GM23338 (cell line): ENCODE results near the gene CDC25C. TPM values are rescaled to one million over a fixed set of nuclear protein-coding genes. Genes with fewer than 3 reads are reported as not detected.

Source experiments
- ATAC-seq: fragments of 200-7000 bp; cut with Tn5 transposase; 3 replicates; pipeline ENCODE4 v1.9.1; 2020
- DNase-seq: peaks from one replicate; pipeline ENCODE4 v3.0.0-alpha.2; 2015; ENCODE audit warnings: low spot score
- H2AFZ ChIP-seq: fragments of 200-600 bp; sonication (generic); 2 replicates; pipeline ENCODE4 v1.8.0; 2016; ENCODE audit warnings: antibody characterized with exemption, mild to moderate bottlenecking, moderate library complexity
- H3F3A ChIP-seq: fragments of 200-600 bp; sonication (generic); replicated peaks from 2 replicates; pipeline ENCODE4 v1.8.0; 2017; ENCODE audit warnings: antibody characterized with exemption, mixed run types, low read depth
- H3K27ac ChIP-seq: fragments of 200-600 bp; sonication (generic); 2 replicates; pipeline ENCODE4 v1.6.1; 2016; ENCODE audit warnings: low read depth
- H3K27me3 ChIP-seq: fragments of 200-600 bp; sonication (generic); 2 replicates; pipeline ENCODE4 v1.8.0; 2016; ENCODE audit warnings: mild to moderate bottlenecking, mixed run types, moderate library complexity; ENCODE audit not compliant: insufficient read depth
- H3K36me3 ChIP-seq: fragments of 200-600 bp; sonication (generic); 2 replicates; pipeline ENCODE4 v1.8.0; 2016; ENCODE audit warnings: mild to moderate bottlenecking; ENCODE audit not compliant: insufficient read depth
- H3K4me1 ChIP-seq: fragments of 200-600 bp; sonication (generic); 2 replicates; pipeline ENCODE4 v1.8.0; 2016; ENCODE audit warnings: mild to moderate bottlenecking, moderate library complexity; ENCODE audit not compliant: insufficient read depth
- H3K4me2 ChIP-seq: fragments of 200-600 bp; sonication (generic); 2 replicates; pipeline ENCODE4 v1.7.1; 2017; ENCODE audit warnings: mixed run types
- H3K4me3 ChIP-seq: fragments of 200-600 bp; sonication (generic); 2 replicates; pipeline ENCODE4 v1.6.1; 2016; ENCODE audit warnings: mixed run types
- H3K79me2 ChIP-seq: fragments of 200-600 bp; sonication (generic); replicated peaks from 2 replicates; pipeline ENCODE4 v1.8.0; 2017; ENCODE audit warnings: mild to moderate bottlenecking; ENCODE audit not compliant: insufficient read depth
- H3K9me2 ChIP-seq: fragments of 200-600 bp; sonication (generic); 2 replicates; pipeline ENCODE4 v1.8.0; 2017; ENCODE audit not compliant: insufficient read depth
- H4K20me1 ChIP-seq: fragments of 200-600 bp; sonication (generic); replicated peaks from 2 replicates; pipeline ENCODE4 v1.8.0; 2017; ENCODE audit warnings: mild to moderate bottlenecking; ENCODE audit not compliant: insufficient read depth
- H3K27ac Mint-ChIP-seq: 2 replicates; pipeline ENCODE4 v1.8.0; 2020; ENCODE audit warnings: inconsistent platforms, mild to moderate bottlenecking, moderate library complexity, mixed read lengths
- H3K27me3 Mint-ChIP-seq: 3 replicates; pipeline ENCODE4 v1.8.0; 2022; ENCODE audit warnings: low read depth, mild to moderate bottlenecking, moderate library complexity, mixed read lengths, inconsistent platforms; ENCODE audit not compliant: insufficient read depth, poor library complexity
- H3K36me3 Mint-ChIP-seq: 3 replicates; pipeline ENCODE4 v1.8.0; 2021; ENCODE audit warnings: low read depth, mild to moderate bottlenecking, inconsistent platforms, moderate library complexity, mixed read lengths
- H3K4me1 Mint-ChIP-seq: 3 replicates; pipeline ENCODE4 v1.8.0; 2020; ENCODE audit warnings: mild to moderate bottlenecking, inconsistent platforms, mixed read lengths
- H3K4me3 Mint-ChIP-seq: 3 replicates; pipeline ENCODE4 v1.8.0; 2021; ENCODE audit warnings: moderate library complexity, mild to moderate bottlenecking, inconsistent platforms, mixed read lengths
- H3K9me3 Mint-ChIP-seq: 3 replicates; pipeline ENCODE4 v1.8.0; 2020; ENCODE audit warnings: moderate library complexity, mild to moderate bottlenecking, inconsistent platforms, mixed read lengths
- CREB1 ChIP-seq: fragments of 250-450 bp; sonication (Bioruptor Pico); IDR thresholded peaks from 2 replicates; pipeline ENCODE4 v1.5.0; 2020; ENCODE audit warnings: low read depth, mild to moderate bottlenecking, moderate library complexity
- EZH2 ChIP-seq: fragments of 200-600 bp; sonication (generic); IDR thresholded peaks from one replicate; pipeline ENCODE4 v1.8.0; 2017; ENCODE audit warnings: antibody characterized with exemption, mild to moderate bottlenecking, low read depth; ENCODE audit not compliant: unreplicated experiment
- EZH2phosphoT487 ChIP-seq: fragments of 200-600 bp; sonication (generic); IDR thresholded peaks from one replicate; pipeline ENCODE4 v1.8.1; 2018; ENCODE audit warnings: antibody characterized with exemption; ENCODE audit not compliant: unreplicated experiment
- JUNB ChIP-seq: IDR thresholded peaks from one replicate; pipeline ENCODE4 v1.6.1; 2016; ENCODE audit warnings: antibody characterized with exemption; ENCODE audit not compliant: unreplicated experiment
- NANOG ChIP-seq: IDR thresholded peaks from 2 replicates; pipeline ENCODE4 v1.6.1; 2016; ENCODE audit warnings: antibody characterized with exemption, borderline replicate concordance
- POLR2AphosphoS5 ChIP-seq: IDR thresholded peaks from 2 replicates; pipeline ENCODE4 v1.6.1; 2016; ENCODE audit warnings: antibody characterized with exemption, low read depth
- STAT1 ChIP-seq: IDR thresholded peaks from one replicate; pipeline ENCODE4 v1.6.1; 2016; ENCODE audit warnings: antibody characterized with exemption; ENCODE audit not compliant: unreplicated experiment
- ZNF114 ChIP-seq: fragments of 250-450 bp; sonication (Bioruptor Pico); IDR thresholded peaks from 2 replicates; pipeline ENCODE4 v1.5.0; 2020; ENCODE audit warnings: mild to moderate bottlenecking, moderate library complexity
- ZNF331 ChIP-seq: fragments of 250-450 bp; sonication (Bioruptor Pico); IDR thresholded peaks from 2 replicates; pipeline ENCODE4 v1.5.0; 2020; ENCODE audit warnings: low read depth, mild to moderate bottlenecking, moderate library complexity
- polyA plus RNA-seq: library from polyadenylated mRNA; unstranded; fragments of >200 nt; fragmentation: Nextera tagmentation; extraction: Ambion mirVana; gene quantifications from 2 replicates; pipeline ENCODE4 v1.2.1, GENCODE V29; 2016
- total RNA-seq: library from RNA; depleted of rRNA; stranded (reverse); fragments of >200 nt; shearing (Covaris generic); gene quantifications from 2 replicates; pipeline ENCODE4 v1.2.3, GENCODE V29; 2014
- TF ChIP-seq, protein P1 (sequence below): IDR thresholded peaks from one replicate; pipeline ENCODE4 v1.6.1; 2018; ENCODE audit warnings: antibody characterized with exemption; ENCODE audit not compliant: unreplicated experiment
- TF ChIP-seq, protein P2 (sequence below): IDR thresholded peaks from 2 replicates; pipeline ENCODE4 v1.6.1; 2016; ENCODE audit warnings: antibody characterized with exemption
- TF ChIP-seq, protein P3 (sequence below), 2 experiments: fragments of 200-600 bp in 1 of 2; sonication (generic) in 1 of 2; conservative IDR thresholded peaks; 2 replicates each; pipeline versions ENCODE4 v1.5.1 to v1.6.1; 2016 to 2017; ENCODE audit warnings: antibody characterized with exemption in 2 of 2, low read depth in 2 of 2, mild to moderate bottlenecking in 2 of 2, moderate library complexity in 1 of 2
- TF ChIP-seq, protein P4 (sequence below): fragments of 250-450 bp; sonication (Bioruptor Pico); IDR thresholded peaks from 2 replicates; pipeline ENCODE4 v1.5.0; 2020; ENCODE audit warnings: mild to moderate bottlenecking, moderate library complexity

The CDC25C gene
- total and polyA plus RNA-seq, 2 experiments from 2014 or later = 20.9 to 25.6 TPM

DNA sequence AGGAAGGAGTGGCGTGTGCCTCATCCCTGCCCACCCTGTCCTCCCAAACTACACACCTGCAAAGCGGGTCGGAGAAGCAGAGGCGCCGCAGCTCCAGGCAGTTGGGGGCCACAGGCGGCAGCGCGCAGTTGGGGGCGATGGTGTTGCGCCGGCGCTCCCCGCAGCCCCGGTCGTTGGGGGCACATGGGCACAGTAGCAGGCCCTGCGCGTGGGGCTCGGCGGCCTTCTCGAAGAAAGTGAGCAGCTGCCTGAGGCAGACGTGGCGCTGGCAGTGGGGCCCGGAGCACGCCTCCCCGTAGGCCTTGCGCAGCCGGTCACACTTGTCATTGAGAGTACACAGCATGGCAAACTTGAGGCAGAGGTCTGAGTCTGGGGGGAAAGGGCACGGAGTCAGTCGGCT is 74.0 kb downstream of the CDC25C start:
- no peak overlapping the region for H3K4me3 ChIP-seq
- ATAC-seq (peak; percentile 61), DNase-seq (peak; percentile 34)
- no peaks in the 10 kb centered on the region for H3K27me3 ChIP-seq
- H3K36me3 ChIP-seq = no peaks in the 10 kb centered on the region
- no peaks in the 10 kb centered on the region for H3K79me2 ChIP-seq
- H3K4me1 Mint-ChIP-seq = no peaks in the 10 kb centered on the region
- peak overlapping the region; percentile 32; the same call in 1 of the 2 replicates for H3K4me2 ChIP-seq
- no peaks in the 10 kb centered on the region for H3K9me3 Mint-ChIP-seq
- peaks cover 7% of the 10 kb centered on the region for H3K27me3 Mint-ChIP-seq
- TF ChIP-seq, protein P1, sequence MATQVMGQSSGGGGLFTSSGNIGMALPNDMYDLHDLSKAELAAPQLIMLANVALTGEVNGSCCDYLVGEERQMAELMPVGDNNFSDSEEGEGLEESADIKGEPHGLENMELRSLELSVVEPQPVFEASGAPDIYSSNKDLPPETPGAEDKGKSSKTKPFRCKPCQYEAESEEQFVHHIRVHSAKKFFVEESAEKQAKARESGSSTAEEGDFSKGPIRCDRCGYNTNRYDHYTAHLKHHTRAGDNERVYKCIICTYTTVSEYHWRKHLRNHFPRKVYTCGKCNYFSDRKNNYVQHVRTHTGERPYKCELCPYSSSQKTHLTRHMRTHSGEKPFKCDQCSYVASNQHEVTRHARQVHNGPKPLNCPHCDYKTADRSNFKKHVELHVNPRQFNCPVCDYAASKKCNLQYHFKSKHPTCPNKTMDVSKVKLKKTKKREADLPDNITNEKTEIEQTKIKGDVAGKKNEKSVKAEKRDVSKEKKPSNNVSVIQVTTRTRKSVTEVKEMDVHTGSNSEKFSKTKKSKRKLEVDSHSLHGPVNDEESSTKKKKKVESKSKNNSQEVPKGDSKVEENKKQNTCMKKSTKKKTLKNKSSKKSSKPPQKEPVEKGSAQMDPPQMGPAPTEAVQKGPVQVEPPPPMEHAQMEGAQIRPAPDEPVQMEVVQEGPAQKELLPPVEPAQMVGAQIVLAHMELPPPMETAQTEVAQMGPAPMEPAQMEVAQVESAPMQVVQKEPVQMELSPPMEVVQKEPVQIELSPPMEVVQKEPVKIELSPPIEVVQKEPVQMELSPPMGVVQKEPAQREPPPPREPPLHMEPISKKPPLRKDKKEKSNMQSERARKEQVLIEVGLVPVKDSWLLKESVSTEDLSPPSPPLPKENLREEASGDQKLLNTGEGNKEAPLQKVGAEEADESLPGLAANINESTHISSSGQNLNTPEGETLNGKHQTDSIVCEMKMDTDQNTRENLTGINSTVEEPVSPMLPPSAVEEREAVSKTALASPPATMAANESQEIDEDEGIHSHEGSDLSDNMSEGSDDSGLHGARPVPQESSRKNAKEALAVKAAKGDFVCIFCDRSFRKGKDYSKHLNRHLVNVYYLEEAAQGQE = no peak
- TF ChIP-seq EZH2 (no peak), JUNB (no peak), EZH2phosphoT487 (no peak), ZNF114 (CRISPR knock-in tag) (no peak), ZNF331 (CRISPR knock-in tag) (no peak), NANOG (no peak), CREB1 (CRISPR knock-in tag) (no peak), POLR2AphosphoS5 (no peak), STAT1 (no peak)
- TF ChIP-seq, protein P2, sequence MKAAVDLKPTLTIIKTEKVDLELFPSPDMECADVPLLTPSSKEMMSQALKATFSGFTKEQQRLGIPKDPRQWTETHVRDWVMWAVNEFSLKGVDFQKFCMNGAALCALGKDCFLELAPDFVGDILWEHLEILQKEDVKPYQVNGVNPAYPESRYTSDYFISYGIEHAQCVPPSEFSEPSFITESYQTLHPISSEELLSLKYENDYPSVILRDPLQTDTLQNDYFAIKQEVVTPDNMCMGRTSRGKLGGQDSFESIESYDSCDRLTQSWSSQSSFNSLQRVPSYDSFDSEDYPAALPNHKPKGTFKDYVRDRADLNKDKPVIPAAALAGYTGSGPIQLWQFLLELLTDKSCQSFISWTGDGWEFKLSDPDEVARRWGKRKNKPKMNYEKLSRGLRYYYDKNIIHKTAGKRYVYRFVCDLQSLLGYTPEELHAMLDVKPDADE = no peak
- TF ChIP-seq, protein P3, sequence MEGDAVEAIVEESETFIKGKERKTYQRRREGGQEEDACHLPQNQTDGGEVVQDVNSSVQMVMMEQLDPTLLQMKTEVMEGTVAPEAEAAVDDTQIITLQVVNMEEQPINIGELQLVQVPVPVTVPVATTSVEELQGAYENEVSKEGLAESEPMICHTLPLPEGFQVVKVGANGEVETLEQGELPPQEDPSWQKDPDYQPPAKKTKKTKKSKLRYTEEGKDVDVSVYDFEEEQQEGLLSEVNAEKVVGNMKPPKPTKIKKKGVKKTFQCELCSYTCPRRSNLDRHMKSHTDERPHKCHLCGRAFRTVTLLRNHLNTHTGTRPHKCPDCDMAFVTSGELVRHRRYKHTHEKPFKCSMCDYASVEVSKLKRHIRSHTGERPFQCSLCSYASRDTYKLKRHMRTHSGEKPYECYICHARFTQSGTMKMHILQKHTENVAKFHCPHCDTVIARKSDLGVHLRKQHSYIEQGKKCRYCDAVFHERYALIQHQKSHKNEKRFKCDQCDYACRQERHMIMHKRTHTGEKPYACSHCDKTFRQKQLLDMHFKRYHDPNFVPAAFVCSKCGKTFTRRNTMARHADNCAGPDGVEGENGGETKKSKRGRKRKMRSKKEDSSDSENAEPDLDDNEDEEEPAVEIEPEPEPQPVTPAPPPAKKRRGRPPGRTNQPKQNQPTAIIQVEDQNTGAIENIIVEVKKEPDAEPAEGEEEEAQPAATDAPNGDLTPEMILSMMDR (conservative IDR thresholded peaks at IDR 0.05; ENCODE audit: low read depth in 2 of 2) = no peak
- TF ChIP-seq, protein P4, sequence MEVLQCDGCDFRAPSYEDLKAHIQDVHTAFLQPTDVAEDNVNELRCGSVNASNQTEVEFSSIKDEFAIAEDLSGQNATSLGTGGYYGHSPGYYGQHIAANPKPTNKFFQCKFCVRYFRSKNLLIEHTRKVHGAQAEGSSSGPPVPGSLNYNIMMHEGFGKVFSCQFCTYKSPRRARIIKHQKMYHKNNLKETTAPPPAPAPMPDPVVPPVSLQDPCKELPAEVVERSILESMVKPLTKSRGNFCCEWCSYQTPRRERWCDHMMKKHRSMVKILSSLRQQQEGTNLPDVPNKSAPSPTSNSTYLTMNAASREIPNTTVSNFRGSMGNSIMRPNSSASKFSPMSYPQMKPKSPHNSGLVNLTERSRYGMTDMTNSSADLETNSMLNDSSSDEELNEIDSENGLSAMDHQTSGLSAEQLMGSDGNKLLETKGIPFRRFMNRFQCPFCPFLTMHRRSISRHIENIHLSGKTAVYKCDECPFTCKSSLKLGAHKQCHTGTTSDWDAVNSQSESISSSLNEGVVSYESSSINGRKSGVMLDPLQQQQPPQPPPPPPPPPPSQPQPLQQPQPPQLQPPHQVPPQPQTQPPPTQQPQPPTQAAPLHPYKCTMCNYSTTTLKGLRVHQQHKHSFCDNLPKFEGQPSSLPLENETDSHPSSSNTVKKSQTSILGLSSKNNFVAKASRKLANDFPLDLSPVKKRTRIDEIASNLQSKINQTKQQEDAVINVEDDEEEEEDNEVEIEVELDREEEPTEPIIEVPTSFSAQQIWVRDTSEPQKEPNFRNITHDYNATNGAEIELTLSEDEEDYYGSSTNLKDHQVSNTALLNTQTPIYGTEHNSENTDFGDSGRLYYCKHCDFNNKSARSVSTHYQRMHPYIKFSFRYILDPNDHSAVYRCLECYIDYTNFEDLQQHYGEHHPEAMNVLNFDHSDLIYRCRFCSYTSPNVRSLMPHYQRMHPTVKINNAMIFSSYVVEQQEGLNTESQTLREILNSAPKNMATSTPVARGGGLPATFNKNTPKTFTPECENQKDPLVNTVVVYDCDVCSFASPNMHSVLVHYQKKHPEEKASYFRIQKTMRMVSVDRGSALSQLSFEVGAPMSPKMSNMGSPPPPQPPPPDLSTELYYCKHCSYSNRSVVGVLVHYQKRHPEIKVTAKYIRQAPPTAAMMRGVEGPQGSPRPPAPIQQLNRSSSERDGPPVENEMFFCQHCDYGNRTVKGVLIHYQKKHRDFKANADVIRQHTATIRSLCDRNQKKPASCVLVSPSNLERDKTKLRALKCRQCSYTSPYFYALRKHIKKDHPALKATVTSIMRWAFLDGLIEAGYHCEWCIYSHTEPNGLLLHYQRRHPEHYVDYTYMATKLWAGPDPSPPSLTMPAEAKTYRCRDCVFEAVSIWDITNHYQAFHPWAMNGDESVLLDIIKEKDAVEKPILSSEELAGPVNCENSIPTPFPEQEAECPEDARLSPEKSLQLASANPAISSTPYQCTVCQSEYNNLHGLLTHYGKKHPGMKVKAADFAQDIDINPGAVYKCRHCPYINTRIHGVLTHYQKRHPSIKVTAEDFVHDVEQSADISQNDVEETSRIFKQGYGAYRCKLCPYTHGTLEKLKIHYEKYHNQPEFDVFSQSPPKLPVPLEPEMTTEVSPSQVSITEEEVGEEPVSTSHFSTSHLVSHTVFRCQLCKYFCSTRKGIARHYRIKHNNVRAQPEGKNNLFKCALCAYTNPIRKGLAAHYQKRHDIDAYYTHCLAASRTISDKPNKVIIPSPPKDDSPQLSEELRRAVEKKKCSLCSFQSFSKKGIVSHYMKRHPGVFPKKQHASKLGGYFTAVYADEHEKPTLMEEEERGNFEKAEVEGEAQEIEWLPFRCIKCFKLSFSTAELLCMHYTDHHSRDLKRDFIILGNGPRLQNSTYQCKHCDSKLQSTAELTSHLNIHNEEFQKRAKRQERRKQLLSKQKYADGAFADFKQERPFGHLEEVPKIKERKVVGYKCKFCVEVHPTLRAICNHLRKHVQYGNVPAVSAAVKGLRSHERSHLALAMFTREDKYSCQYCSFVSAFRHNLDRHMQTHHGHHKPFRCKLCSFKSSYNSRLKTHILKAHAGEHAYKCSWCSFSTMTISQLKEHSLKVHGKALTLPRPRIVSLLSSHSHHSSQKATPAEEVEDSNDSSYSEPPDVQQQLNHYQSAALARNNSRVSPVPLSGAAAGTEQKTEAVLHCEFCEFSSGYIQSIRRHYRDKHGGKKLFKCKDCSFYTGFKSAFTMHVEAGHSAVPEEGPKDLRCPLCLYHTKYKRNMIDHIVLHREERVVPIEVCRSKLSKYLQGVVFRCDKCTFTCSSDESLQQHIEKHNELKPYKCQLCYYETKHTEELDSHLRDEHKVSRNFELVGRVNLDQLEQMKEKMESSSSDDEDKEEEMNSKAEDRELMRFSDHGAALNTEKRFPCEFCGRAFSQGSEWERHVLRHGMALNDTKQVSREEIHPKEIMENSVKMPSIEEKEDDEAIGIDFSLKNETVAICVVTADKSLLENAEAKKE (CRISPR knock-in tag) = no peak
- H3K9me2 ChIP-seq = no peaks in the 10 kb centered on the region
- no peak overlapping the region for H3K4me3 Mint-ChIP-seq
- H4K20me1 ChIP-seq = no peaks in the 10 kb centered on the region
- H3K4me1 ChIP-seq = no peaks in the 10 kb centered on the region
- no peaks in the 10 kb centered on the region for H3F3A ChIP-seq
- H2AFZ ChIP-seq = peak overlapping the region; percentile 91
- no peak overlapping the region for H3K27ac Mint-ChIP-seq
- H3K27ac ChIP-seq = no peak overlapping the region
- H3K36me3 Mint-ChIP-seq = no peaks in the 10 kb centered on the region
